Measurements from ENCODE around the gene CREB5. TPM values are rescaled to one million over a fixed set of nuclear protein-coding genes. Genes with fewer than 3 reads are reported as not detected.

Gene CREB5
- total and polyA plus RNA-seq, 2 of the 13 experiments (the other 11 are each of a cell fraction or from before 2014, with no cell fraction given), result 0.38 to 0.71 TPM

DNA sequence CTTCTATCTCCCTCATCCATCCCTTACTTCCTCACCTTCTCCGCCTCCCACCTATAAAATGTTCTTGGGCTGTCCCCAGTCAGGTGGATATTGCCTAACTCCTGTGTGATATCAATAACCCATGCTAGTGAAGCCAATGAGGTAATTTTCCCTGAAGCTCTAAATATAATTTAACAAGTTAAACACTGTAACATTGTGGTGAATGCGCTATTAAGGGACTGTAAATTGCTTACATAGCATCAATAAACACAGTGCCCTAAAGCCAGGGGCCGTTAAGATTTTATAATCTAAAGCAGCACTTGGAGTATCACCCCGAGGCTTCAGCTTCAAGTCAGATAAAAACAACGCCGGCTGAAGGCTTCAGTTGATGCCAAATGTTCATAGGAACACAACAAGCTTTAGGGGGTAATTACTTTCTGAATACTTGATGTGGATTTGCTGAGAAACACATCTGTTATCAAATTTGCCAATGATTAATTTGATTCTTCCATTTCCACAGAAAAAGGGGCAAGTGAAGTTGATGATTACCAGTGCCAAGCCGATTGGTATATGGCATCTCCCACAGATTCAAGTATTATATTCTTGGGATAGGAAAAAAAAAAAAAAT lies 138.4 kb downstream of the CREB5 start:
- Histone ChIP-seq H3K27me3 (ENCODE audit: control insufficient read depth in 1 of 2, insufficient read depth in 2 of 2, low read length in 2 of 2) (peaks cover 0 to 12% of the 10 kb centered on the region in 2 experiments; a peak in 2 of 5 replicates), H3K4me2 (ENCODE audit: low read depth, low read length) (no peak overlapping the region), H3K9me3 (ENCODE audit: low read length) (no peaks in the 10 kb centered on the region), H3K4me3 (replicated peaks in 1 of 3; ENCODE audit: insufficient read depth in 1 of 3, low read depth in 2 of 3, low read length in 3 of 3) (no peak overlapping the region), H4K20me1 (ENCODE audit: insufficient read depth, low read length) (no peaks in the 10 kb centered on the region), H3K79me2 (ENCODE audit: insufficient read depth, low read length) (no peaks in the 10 kb centered on the region), H3K36me3 (replicated peaks in 1 of 2; ENCODE audit: control insufficient read depth in 1 of 2, insufficient read depth in 2 of 2, low read length in 2 of 2) (no peaks in the 10 kb centered on the region), H3K4me1 (ENCODE audit: insufficient read depth, low read length) (no peaks in the 10 kb centered on the region), H3K9ac (ENCODE audit: insufficient read depth, low read depth, low read length) (no peak overlapping the region), H3K27ac (ENCODE audit: extremely low read length, insufficient read depth, low read length) (no peak overlapping the region), H2AFZ (ENCODE audit: low read length) (no peak overlapping the region)
- DNase-seq (ENCODE audit: low spot score) (no peak), FAIRE-seq (no peak), ATAC-seq (no peak)
- in situ Hi-C loops (cut with HindIII; ENCODE audit: extremely low pct_ligation_motif_present, low pct_unique_long_range_greater_than_20kb) (no loop called here), intact Hi-C loops (cut with micrococcal nuclease; ENCODE audit: unreplicated experiment) (no loop called here)
- ChIA-PET CTCF (ENCODE audit: low intra/inter-chr PET ratio, low total read pairs) (no interaction called here), POLR2A (no interaction called here)
- 1% methylated on average over 7 of the region's 7 CpGs for WGBS (ENCODE audit: low lambda C conversion rate)
- no TSS peak for BruUV-seq (replicated peaks)
- TF ChIP-seq HIVEP1 (CRISPR knock-in tag; IDR thresholded peaks at IDR 0.05) (no peak), MED1 (CRISPR knock-in tag; IDR thresholded peaks at IDR 0.05) (no peak), ZNF234 (CRISPR knock-in tag; conservative IDR thresholded peaks at IDR 0.05) (no peak), HOXA7 (CRISPR knock-in tag; IDR thresholded peaks at IDR 0.05) (no peak), ZNF205 (CRISPR knock-in tag; IDR thresholded peaks at IDR 0.05) (no peak), ZBTB1 (CRISPR knock-in tag; IDR thresholded peaks at IDR 0.05; ENCODE audit: borderline replicate concordance) (no peak), KLF6 (CRISPR knock-in tag; IDR thresholded peaks at IDR 0.05) (no peak), ZNF788 (CRISPR knock-in tag; IDR thresholded peaks at IDR 0.05; ENCODE audit: borderline replicate concordance) (no peak)
- TF ChIP-seq, protein P1, sequence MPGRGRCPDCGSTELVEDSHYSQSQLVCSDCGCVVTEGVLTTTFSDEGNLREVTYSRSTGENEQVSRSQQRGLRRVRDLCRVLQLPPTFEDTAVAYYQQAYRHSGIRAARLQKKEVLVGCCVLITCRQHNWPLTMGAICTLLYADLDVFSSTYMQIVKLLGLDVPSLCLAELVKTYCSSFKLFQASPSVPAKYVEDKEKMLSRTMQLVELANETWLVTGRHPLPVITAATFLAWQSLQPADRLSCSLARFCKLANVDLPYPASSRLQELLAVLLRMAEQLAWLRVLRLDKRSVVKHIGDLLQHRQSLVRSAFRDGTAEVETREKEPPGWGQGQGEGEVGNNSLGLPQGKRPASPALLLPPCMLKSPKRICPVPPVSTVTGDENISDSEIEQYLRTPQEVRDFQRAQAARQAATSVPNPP (CRISPR knock-in tag; IDR thresholded peaks at IDR 0.05), result no peak
- TF ChIP-seq, protein P2, sequence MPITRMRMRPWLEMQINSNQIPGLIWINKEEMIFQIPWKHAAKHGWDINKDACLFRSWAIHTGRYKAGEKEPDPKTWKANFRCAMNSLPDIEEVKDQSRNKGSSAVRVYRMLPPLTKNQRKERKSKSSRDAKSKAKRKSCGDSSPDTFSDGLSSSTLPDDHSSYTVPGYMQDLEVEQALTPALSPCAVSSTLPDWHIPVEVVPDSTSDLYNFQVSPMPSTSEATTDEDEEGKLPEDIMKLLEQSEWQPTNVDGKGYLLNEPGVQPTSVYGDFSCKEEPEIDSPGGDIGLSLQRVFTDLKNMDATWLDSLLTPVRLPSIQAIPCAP (CRISPR knock-in tag; IDR thresholded peaks at IDR 0.05; ENCODE audit: low read depth), result no peak
- TF ChIP-seq, protein P3, sequence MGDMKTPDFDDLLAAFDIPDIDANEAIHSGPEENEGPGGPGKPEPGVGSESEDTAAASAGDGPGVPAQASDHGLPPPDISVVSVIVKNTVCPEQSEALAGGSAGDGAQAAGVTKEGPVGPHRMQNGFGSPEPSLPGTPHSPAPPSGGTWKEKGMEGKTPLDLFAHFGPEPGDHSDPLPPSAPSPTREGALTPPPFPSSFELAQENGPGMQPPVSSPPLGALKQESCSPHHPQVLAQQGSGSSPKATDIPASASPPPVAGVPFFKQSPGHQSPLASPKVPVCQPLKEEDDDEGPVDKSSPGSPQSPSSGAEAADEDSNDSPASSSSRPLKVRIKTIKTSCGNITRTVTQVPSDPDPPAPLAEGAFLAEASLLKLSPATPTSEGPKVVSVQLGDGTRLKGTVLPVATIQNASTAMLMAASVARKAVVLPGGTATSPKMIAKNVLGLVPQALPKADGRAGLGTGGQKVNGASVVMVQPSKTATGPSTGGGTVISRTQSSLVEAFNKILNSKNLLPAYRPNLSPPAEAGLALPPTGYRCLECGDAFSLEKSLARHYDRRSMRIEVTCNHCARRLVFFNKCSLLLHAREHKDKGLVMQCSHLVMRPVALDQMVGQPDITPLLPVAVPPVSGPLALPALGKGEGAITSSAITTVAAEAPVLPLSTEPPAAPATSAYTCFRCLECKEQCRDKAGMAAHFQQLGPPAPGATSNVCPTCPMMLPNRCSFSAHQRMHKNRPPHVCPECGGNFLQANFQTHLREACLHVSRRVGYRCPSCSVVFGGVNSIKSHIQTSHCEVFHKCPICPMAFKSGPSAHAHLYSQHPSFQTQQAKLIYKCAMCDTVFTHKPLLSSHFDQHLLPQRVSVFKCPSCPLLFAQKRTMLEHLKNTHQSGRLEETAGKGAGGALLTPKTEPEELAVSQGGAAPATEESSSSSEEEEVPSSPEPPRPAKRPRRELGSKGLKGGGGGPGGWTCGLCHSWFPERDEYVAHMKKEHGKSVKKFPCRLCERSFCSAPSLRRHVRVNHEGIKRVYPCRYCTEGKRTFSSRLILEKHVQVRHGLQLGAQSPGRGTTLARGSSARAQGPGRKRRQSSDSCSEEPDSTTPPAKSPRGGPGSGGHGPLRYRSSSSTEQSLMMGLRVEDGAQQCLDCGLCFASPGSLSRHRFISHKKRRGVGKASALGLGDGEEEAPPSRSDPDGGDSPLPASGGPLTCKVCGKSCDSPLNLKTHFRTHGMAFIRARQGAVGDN (CRISPR knock-in tag; IDR thresholded peaks at IDR 0.05), result no peak
- TF ChIP-seq, protein P4, sequence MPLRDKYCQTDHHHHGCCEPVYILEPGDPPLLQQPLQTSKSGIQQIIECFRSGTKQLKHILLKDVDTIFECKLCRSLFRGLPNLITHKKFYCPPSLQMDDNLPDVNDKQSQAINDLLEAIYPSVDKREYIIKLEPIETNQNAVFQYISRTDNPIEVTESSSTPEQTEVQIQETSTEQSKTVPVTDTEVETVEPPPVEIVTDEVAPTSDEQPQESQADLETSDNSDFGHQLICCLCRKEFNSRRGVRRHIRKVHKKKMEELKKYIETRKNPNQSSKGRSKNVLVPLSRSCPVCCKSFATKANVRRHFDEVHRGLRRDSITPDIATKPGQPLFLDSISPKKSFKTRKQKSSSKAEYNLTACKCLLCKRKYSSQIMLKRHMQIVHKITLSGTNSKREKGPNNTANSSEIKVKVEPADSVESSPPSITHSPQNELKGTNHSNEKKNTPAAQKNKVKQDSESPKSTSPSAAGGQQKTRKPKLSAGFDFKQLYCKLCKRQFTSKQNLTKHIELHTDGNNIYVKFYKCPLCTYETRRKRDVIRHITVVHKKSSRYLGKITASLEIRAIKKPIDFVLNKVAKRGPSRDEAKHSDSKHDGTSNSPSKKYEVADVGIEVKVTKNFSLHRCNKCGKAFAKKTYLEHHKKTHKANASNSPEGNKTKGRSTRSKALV (CRISPR knock-in tag; IDR thresholded peaks at IDR 0.05), result no peak
- TF ChIP-seq, protein P5, sequence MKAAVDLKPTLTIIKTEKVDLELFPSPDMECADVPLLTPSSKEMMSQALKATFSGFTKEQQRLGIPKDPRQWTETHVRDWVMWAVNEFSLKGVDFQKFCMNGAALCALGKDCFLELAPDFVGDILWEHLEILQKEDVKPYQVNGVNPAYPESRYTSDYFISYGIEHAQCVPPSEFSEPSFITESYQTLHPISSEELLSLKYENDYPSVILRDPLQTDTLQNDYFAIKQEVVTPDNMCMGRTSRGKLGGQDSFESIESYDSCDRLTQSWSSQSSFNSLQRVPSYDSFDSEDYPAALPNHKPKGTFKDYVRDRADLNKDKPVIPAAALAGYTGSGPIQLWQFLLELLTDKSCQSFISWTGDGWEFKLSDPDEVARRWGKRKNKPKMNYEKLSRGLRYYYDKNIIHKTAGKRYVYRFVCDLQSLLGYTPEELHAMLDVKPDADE (CRISPR knock-in tag; IDR thresholded peaks at IDR 0.05), result no peak
- TF ChIP-seq, protein P6, sequence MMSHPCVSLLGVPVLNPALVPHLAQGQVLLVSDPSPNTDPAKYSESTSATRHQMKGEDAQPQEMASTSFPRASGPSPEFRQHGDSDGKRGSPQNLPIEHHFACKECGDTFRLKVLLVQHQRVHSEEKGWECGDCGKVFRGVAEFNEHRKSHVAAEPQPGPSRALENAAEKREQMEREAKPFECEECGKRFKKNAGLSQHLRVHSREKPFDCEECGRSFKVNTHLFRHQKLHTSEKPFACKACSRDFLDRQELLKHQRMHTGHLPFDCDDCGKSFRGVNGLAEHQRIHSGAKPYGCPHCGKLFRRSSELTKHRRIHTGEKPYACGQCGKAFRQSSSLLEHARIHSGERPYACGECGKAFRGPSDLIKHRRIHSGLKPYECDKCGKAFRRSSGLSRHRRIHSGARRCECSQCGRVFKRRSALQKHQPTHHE (CRISPR knock-in tag; IDR thresholded peaks at IDR 0.05; ENCODE audit: borderline replicate concordance), result no peak
